ENCODE measurements around the gene SCN1A. TPM values are rescaled to one million over a fixed set of nuclear protein-coding genes. Genes with fewer than 3 reads are reported as not detected.
"Not testable (repeated sequence)": the region's sequence is repeated elsewhere in the genome, so short reads cannot be mapped to it uniquely, and the experiment has no call there.

Gene SCN1A
- total and polyA plus RNA-seq, 2 experiments from 2014 or later, result 0.08 TPM; not detected in 1

DNA sequence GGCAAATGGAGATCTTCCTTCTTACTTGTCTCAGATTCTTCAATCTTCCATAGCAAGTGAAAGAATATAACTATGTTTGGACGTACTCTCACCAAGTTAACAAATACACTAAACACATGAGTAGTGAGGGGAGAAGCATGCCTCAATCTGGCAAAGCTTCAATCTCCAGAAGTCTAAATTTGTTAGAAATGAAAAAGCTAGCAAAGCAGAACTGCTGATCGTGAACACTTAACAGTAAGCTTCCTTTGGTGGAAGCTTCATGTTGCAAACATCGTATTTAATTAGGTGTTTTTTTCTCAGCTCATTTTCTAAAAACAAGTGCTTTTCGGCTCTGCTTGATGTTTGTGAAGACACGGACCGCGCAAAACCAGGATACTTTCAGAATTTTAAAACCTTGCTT lies 12.7 kb upstream of the SCN1A start:
- Histone ChIP-seq H3K9me2 (ENCODE audit: insufficient read depth) (no peaks in the 10 kb centered on the region), H3K4me2 (ENCODE audit: unreplicated experiment) (no peak overlapping the region), H2AFZ (no peak overlapping the region; the same call in 1 of the 2 replicates), H3K4me1 (ENCODE audit: insufficient read depth) (no peaks in the 10 kb centered on the region), H3K27ac (no peak overlapping the region), H3K9me3 (ENCODE audit: low read depth) (no peaks in the 10 kb centered on the region), H3K27me3 (replicated peaks; ENCODE audit: insufficient read depth) (no peaks in the 10 kb centered on the region), H3F3A (ENCODE audit: insufficient read depth) (no peaks in the 10 kb centered on the region), H3K9ac (no peak overlapping the region), H3K36me3 (ENCODE audit: low read depth) (no peaks in the 10 kb centered on the region), H3K4me3 (no peak overlapping the region), H3K79me2 (ENCODE audit: insufficient read depth) (no peaks in the 10 kb centered on the region), H4K20me1 (ENCODE audit: insufficient read depth) (no peaks in the 10 kb centered on the region)
- WGBS, 2 experiments (ENCODE audit: low coverage in 1 of 2, low lambda C conversion rate in 2 of 2, missing lambda C conversion rate in 2 of 2), result 37 to 40% methylated on average over 7 of the region's 7 CpGs
- DNase-seq, result no peak
- TF ChIP-seq EZH2phosphoT487 (IDR thresholded peaks at IDR 0.05; ENCODE audit: insufficient read depth, low read depth), result no peak
- no peak for TF ChIP-seq EZH2 (IDR thresholded peaks at IDR 0.05; ENCODE audit: insufficient read depth, poor library complexity, severe bottlenecking)
- in situ Hi-C loops (cut with MboI), result no loop called here

DNA sequence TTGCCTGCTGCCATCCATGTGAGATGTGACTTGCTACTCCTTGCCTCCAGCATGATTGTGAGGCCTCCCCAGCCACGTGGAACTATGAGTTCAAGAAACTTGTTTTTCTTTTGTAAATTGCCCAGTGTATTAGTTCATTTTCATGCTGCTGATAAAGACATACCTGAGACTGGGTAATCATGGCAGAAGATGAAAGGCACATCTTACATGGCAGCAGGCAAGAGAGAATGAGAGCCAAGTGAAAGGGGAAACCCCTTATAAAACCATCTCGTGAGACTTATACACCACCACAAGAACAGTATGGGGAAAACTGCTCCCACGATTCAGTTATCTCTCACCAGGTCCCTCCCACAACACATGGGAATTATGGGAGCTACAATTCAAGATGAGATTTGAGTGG lies 11.7 kb upstream of the SCN1A start:
- DNase-seq; H2AFZ ChIP-seq; H3K9me3 ChIP-seq (ENCODE audit: low read depth); H4K20me1 ChIP-seq (ENCODE audit: insufficient read depth); H3K36me3 ChIP-seq (ENCODE audit: low read depth); H3K9ac ChIP-seq; H3K27me3 ChIP-seq (replicated peaks; ENCODE audit: insufficient read depth); H3K4me2 ChIP-seq (ENCODE audit: unreplicated experiment); H3K9me2 ChIP-seq (ENCODE audit: insufficient read depth); H3K4me1 ChIP-seq (ENCODE audit: insufficient read depth); H3K79me2 ChIP-seq (ENCODE audit: insufficient read depth); H3K27ac ChIP-seq; in situ Hi-C loops (cut with MboI); H3K4me3 ChIP-seq; H3F3A ChIP-seq (ENCODE audit: insufficient read depth): not testable (repeated sequence)
- WGBS, 2 experiments (ENCODE audit: low coverage in 1 of 2, low lambda C conversion rate in 2 of 2, missing lambda C conversion rate in 2 of 2), result 16 to 22% methylated on average over 3 of the region's 3 CpGs

DNA sequence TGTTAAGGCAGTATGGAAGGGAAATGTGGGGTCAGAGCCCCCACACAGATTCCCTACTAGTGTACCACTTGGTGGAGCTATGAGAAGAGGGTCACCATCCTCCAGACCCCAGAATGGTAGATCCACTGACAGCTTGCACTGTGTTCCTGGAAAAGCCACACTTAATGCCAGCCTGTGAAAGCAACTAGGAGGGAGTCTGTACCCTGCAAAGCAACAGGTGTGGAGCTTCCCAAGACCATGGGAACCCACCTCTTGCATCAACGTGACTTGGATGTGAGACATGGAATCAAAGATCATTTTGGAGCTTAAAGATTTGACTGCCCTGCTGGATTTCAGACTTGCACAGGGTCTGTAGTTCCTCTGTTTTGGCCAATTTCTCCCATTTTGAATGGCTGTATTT lies 10.8 kb upstream of the SCN1A start:
- in situ Hi-C loops (cut with MboI), result no loop called here

DNA sequence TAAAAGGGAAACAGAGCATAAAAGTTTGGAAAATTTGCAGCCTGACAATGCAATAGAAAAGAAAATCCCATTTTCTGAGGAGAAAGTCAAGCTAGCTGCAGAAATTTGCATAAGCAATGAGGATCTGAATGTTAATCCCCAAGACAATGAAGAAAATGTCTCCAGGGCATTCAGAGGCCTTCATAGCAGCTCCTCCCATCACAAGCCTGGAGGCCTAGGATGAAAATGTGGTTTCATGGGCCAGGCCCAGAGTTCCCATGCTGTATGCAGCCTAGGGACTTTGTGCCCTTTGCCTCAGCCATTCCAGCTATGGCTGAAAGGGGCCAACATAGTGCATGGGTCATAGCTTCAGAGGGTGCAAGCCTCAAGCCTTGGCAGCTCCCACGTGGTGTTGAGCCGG lies 10.3 kb upstream of the SCN1A start:
- no peaks in the 10 kb centered on the region for H3K27me3 ChIP-seq (replicated peaks; ENCODE audit: insufficient read depth)
- TF ChIP-seq EZH2phosphoT487 (IDR thresholded peaks at IDR 0.05; ENCODE audit: insufficient read depth, low read depth), result no peak
- no peak for TF ChIP-seq EZH2 (IDR thresholded peaks at IDR 0.05; ENCODE audit: insufficient read depth, poor library complexity, severe bottlenecking)
- DNase-seq, result no peak
- H3K9me3 ChIP-seq (ENCODE audit: low read depth), result no peaks in the 10 kb centered on the region
- no peaks in the 10 kb centered on the region for H3K9me2 ChIP-seq (ENCODE audit: insufficient read depth)
- H3K9ac ChIP-seq, result no peak overlapping the region
- no peaks in the 10 kb centered on the region for H3K79me2 ChIP-seq (ENCODE audit: insufficient read depth)
- no peak overlapping the region for H3K27ac ChIP-seq
- H3K4me3 ChIP-seq, result no peak overlapping the region
- no peaks in the 10 kb centered on the region for H4K20me1 ChIP-seq (ENCODE audit: insufficient read depth)
- H3F3A ChIP-seq (ENCODE audit: insufficient read depth), result no peaks in the 10 kb centered on the region
- H2AFZ ChIP-seq, result no peak overlapping the region
- 38 to 47% methylated on average over 2 of the region's 2 CpGs for WGBS, 2 experiments (ENCODE audit: low coverage in 1 of 2, low lambda C conversion rate in 2 of 2, missing lambda C conversion rate in 2 of 2)
- no peaks in the 10 kb centered on the region for H3K36me3 ChIP-seq (ENCODE audit: low read depth)
- H3K4me2 ChIP-seq (ENCODE audit: unreplicated experiment), result no peak overlapping the region
- in situ Hi-C loops (cut with MboI), result no loop called here
- H3K4me1 ChIP-seq (ENCODE audit: insufficient read depth), result no peaks in the 10 kb centered on the region

More for the DNA sequence above, 10.8 kb upstream of the SCN1A start:
- no peaks in the 10 kb centered on the region for H3K9me2 ChIP-seq (ENCODE audit: insufficient read depth)
- no peaks in the 10 kb centered on the region for H4K20me1 ChIP-seq (ENCODE audit: insufficient read depth)
- no peak for DNase-seq
- no peak overlapping the region for H3K27ac ChIP-seq
- no peaks in the 10 kb centered on the region for H3K36me3 ChIP-seq (ENCODE audit: low read depth)
- H3K9ac ChIP-seq, result no peak overlapping the region
- no peaks in the 10 kb centered on the region for H3K9me3 ChIP-seq (ENCODE audit: low read depth)
- no peak overlapping the region for H2AFZ ChIP-seq
- H3K27me3 ChIP-seq (replicated peaks; ENCODE audit: insufficient read depth), result no peaks in the 10 kb centered on the region
- WGBS, 2 experiments (ENCODE audit: low coverage in 1 of 2, low lambda C conversion rate in 2 of 2, missing lambda C conversion rate in 2 of 2), result 41 to 57% methylated on average over 1 of the region's 1 CpG
- H3F3A ChIP-seq (ENCODE audit: insufficient read depth), result no peaks in the 10 kb centered on the region
- no peak overlapping the region for H3K4me2 ChIP-seq (ENCODE audit: unreplicated experiment)
- no peaks in the 10 kb centered on the region for H3K4me1 ChIP-seq (ENCODE audit: insufficient read depth)
- H3K4me3 ChIP-seq, result no peak overlapping the region
- no peak for TF ChIP-seq EZH2phosphoT487 (IDR thresholded peaks at IDR 0.05; ENCODE audit: insufficient read depth, low read depth)
- TF ChIP-seq EZH2 (IDR thresholded peaks at IDR 0.05; ENCODE audit: insufficient read depth, poor library complexity, severe bottlenecking), result no peak
- H3K79me2 ChIP-seq (ENCODE audit: insufficient read depth), result no peaks in the 10 kb centered on the region

DNA sequence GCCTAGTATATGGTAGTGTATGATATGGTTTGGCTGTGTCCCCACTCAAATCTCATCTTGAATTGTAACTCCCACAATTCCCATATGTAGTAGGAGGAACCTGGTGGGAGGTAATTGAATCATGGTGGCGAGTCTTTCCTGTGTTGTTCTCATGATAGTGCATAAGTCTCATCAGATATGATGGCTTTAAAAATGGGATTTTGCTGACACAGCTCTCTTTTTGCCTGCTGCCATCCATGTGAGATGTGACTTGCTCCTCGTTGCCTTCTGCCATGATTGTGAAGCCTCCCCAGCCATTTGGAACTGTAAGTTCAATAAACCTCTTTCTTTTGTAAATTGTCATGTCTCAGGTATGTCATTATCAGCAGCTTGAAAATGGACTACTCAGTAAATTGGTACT lies 9.5 kb upstream of the SCN1A start:
- TF ChIP-seq EZH2phosphoT487 (IDR thresholded peaks at IDR 0.05; ENCODE audit: insufficient read depth, low read depth) (no peak), EZH2 (IDR thresholded peaks at IDR 0.05; ENCODE audit: insufficient read depth, poor library complexity, severe bottlenecking) (no peak)
- Histone ChIP-seq H3K36me3 (ENCODE audit: low read depth) (no peaks in the 10 kb centered on the region), H3K27me3 (replicated peaks; ENCODE audit: insufficient read depth) (no peaks in the 10 kb centered on the region), H3K79me2 (ENCODE audit: insufficient read depth) (no peaks in the 10 kb centered on the region), H3K9ac (no peak overlapping the region), H3K4me1 (ENCODE audit: insufficient read depth) (no peaks in the 10 kb centered on the region), H3F3A (ENCODE audit: insufficient read depth) (no peaks in the 10 kb centered on the region), H3K4me2 (ENCODE audit: unreplicated experiment) (no peak overlapping the region), H2AFZ (no peak overlapping the region), H3K9me2 (ENCODE audit: insufficient read depth) (no peaks in the 10 kb centered on the region), H3K4me3 (no peak overlapping the region), H3K27ac (no peak overlapping the region), H3K9me3 (ENCODE audit: low read depth) (no peaks in the 10 kb centered on the region), H4K20me1 (ENCODE audit: insufficient read depth) (no peaks in the 10 kb centered on the region)
- DNase-seq, result no peak
- 16 to 34% methylated on average over 2 of the region's 2 CpGs for WGBS, 2 experiments (ENCODE audit: low coverage in 1 of 2, low lambda C conversion rate in 2 of 2, missing lambda C conversion rate in 2 of 2)
- in situ Hi-C loops (cut with MboI), result no loop called here
